Stimulated activated CD8-positive, alpha-beta memory T cell treated with anti-CD3 and anti-CD28 coated beads, Interleukin-15, amount 100 ng/mL, for 24 hours (primary cell): ENCODE measurements around the gene ANKZF1.

Source experiments
- DNase-seq: peaks from one replicate; pipeline ENCODE4 v3.0.0-alpha.2; 2020; ENCODE audit warnings: low read depth

Gene ANKZF1

DNA sequence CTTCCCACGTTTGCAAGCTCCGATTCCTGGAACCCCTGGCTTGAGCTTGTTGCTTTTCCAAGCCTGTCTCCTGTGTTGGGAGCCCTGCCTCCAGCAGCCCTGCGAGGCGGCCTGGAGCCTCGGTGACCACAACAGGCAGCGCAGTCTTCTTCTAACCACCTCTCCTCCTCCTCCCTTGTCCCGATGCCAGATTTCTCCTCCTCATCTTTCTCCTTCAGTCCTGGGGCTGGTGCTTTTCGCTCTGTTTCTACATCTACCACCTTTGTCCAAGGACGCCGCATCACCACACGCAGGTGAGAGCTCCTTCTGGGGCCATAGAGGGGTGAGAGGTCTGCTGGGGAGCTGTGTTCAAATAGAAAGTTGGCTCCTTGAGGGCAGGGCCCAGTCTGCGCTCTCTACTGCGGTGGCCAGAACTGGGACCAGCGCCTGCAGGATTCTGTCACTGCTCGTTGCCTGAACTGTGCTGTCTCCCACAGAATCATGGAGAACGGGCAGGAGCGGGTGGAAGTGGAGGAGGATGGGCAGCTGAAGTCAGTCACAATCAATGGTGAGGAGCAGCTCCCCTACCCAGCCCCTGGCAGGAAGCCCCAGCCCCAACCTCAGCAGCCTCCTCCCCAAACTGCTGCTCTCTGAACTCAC lies 53.5 kb downstream of the ANKZF1 start:
- no peak for DNase-seq

DNA sequence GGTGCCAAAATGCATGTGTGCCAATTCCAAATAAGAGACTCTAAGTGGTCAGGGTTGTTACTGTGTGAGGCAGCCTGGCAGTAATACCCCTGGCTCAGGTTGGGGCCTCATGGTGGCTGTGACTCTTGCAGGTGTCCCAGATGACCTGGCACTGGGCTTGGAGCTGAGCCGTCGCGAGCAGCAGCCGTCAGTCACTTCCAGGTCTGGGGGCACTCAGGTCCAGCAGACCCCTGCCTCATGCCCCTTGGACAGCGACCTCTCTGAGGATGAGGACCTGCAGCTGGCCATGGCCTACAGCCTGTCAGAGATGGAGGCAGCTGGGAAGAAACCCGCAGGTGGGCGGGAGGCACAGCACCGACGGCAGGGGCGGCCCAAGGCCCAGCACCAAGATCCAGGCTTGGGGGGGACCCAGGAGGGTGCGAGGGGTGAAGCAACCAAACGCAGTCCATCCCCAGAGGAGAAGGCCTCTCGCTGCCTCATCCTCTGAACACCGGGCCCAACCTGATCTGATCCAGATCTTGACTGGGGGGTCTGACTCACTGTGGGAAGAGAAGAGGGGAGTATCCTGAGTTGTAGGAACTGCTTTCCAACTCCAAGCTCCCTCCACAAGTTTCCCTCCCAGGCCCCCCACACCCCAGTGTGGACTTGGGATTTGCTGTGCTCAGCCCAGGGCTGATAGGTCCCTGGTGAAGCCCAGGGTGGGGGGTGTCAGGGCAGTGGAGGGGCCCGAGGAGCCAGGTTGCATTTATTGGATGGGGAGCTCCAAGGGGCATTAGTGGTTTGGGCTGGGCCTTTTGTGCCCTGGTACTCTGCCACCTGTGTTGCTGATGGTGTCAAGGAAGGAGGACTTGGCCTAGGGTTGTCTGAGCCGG lies 55.1 kb downstream of the ANKZF1 start:
- no peak for DNase-seq

DNA sequence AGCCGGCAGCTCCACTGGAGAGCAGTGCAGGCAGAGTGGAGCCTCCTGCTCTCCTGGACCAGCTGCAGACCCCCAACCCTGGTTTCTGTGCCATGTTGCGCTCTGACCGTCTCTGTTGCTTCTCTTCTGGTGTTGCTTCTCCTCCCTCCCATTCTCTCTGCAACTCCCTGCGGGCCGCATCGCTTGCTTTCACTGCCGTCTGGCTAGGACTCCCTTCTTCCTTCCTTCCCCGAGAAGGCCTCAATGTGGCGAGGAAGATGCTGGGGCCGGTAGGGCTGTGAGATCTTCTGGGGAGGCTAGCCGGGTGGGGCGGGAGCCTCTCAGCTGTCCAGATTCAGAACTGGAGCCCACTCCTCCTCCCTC lies 55.7 kb downstream of the ANKZF1 start:
- DNase-seq = no peak

DNA sequence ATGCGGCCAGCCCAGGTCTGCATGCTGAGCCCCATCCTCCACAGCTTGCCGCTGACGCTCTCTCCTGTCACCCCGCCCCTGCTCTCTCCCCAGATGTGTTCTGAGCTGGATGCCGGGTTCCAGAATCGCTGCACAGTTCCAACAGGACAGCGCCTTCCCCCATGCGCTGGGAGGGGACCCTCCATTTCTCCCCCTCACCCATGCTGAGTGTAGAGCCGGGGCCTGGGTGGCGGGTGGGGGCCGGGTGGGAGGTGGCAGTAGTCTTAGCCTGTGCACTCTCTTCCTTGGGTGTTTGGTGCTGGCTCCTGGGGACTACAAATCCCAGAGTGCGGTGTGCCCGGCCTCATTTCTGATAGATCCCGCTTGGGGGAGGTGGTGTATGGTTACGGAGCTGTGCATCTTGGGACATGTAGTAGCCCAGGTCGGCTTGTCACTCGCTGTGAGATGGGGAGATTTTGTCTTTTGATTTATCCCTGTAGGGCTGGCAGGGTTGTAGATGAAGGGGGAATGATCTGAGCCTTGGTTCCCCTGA lies 56.4 kb downstream of the ANKZF1 start:
- DNase-seq = no peak
